ENCODE results near the gene PIGQ. TPM values are rescaled to one million over a fixed set of nuclear protein-coding genes. Genes with fewer than 3 reads are reported as not detected.
A peak's percentile ranks its signal among the peaks of the same experiment; 100 is the strongest.

PIGQ gene
- total RNA-seq, 2 donors from 2014 or later = 25.6 to 32.4 TPM

DNA sequence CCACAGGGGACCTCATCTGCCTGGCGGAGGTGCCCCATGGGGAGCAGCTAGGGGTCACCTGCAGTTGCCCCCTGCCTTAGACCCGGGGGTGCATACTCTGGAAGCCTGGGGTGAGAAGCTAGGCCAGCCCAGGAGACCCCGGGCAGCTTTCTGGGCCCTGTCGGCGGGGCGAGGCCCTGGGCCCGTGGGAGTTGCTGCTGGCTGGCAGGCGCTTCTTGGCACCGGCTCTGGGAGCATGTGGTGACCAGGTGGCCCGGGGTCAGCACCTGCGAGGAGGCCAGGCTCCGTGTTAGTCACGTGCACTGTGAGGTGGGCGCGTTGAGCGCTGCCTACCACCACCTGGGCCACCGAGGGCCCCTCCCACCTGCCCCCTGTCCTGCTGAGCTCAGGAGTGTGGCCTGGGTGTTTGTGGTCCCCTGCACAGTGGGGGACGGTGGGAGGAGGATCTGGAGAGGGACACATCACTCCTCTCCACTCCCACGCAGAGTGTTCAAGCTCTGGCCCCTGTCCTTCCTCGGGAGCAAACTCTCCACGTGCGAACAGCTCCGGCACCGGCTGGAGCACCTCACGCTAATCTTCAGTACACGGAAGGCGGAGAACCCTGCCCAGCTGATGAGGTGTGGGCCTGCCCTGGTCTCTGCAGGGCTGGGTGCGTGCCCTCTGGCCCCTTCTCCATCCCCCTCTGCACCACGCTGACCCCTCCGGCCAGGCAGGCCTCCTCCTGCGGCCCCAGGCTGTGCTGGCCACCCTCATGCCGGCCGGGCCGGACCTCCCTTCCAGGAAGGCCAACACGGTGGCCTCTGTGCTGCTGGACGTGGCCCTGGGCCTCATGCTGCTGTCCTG lies 5.8 kb downstream of the PIGQ start:
- no peaks in the 10 kb centered on the region for H3K9me3 ChIP-seq (ENCODE audit: control insufficient read depth, low read length, poor library complexity, severe bottlenecking)
- H3K4me3 Mint-ChIP-seq = no peak overlapping the region
- H3K27me3 Mint-ChIP-seq = no peaks in the 10 kb centered on the region
- no peak overlapping the region for H3K27ac Mint-ChIP-seq
- ATAC-seq (no peak), DNase-seq (no peak)
- H3K36me3 Mint-ChIP-seq (ENCODE audit: low read depth) = no peaks in the 10 kb centered on the region
- H3K4me1 Mint-ChIP-seq = peaks cover 21% of the 10 kb centered on the region

DNA sequence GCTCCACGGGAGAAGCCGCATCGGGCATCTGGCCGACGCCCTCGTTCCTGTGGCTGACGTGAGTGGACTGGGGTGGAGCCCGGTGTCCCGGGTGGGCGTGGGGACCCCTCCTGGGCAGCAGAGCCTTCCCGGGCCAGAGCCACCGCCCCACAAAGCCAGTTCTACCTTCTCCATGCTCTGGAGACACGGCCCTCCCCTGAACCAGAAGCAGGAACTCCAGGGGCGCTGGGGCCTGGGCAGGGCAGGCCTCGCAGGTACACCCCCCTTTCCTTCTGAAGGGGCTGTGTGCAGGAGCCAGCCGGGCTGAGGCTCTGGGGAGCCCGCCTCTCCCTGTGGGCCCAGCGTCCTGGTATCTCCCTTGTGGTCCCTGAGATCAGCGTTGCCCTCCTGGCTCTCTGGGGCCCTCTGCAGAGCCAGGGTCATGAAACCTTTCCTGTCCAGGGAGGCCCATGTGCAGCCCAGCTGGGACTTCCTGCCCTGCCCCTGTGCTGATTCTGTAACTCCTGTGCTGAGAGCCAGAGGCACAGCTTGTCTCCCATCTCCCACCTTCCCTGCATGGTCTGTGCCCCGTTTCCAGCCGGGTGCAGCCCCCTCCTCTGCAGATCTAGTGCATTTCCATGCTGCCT lies 6.5 kb downstream of the PIGQ start:
- H3K4me3 Mint-ChIP-seq = no peak overlapping the region
- DNase-seq = no peak
- H3K9me3 ChIP-seq (ENCODE audit: control insufficient read depth, low read length, poor library complexity, severe bottlenecking) = no peaks in the 10 kb centered on the region
- no peak for ATAC-seq
- no peak overlapping the region for H3K27ac Mint-ChIP-seq
- H3K36me3 Mint-ChIP-seq (ENCODE audit: low read depth) = no peaks in the 10 kb centered on the region
- no peaks in the 10 kb centered on the region for H3K27me3 Mint-ChIP-seq
- H3K4me1 Mint-ChIP-seq = peaks cover 14% of the 10 kb centered on the region

DNA sequence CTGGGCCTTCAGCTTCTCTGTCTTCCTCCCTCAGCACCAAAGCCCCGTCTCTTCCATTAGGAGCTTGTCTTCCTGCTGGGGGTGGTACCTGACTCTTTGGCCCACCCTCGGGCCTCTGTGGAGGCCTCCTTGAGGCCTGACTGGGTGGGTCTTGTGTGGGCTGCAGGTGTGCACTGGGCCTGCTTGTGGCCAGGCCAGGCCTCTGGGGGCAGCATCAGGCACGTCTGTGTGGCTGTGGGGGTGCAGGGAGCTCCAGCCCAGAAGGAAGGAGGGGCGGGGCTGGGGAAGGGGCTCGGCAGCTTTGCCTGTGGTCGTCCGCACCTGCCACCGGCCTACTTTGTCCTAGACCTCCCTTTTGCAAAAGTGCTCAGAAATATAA lies 7.0 kb downstream of the PIGQ start:
- ATAC-seq (no peak), DNase-seq (no peak)
- H3K27ac Mint-ChIP-seq = no peak overlapping the region
- H3K4me1 Mint-ChIP-seq = peaks cover 9% of the 10 kb centered on the region
- no peaks in the 10 kb centered on the region for H3K36me3 Mint-ChIP-seq (ENCODE audit: low read depth)
- H3K4me3 Mint-ChIP-seq = no peak overlapping the region
- H3K9me3 ChIP-seq (ENCODE audit: control insufficient read depth, low read length, poor library complexity, severe bottlenecking) = no peaks in the 10 kb centered on the region
- H3K27me3 Mint-ChIP-seq = no peaks in the 10 kb centered on the region

DNA sequence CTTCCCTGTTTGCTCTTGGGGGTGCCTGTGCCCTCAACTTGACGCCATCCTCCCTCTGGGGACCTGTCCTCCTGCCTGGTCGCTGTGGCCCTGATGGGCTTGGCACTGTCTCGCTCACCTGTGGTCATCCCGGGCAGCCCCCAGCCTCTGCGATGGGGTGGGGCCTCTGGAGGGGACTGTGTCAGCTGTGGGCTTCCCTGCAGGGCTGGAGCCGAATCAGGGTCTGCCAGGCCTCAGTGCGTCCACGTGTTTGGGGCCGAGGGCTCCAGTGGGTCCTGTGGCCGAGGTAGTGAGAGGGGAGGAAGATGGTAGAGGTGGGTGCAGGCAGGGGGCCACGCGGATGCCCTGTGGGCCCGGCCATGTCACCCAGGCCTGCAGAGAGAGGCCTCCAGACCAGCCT lies 8.0 kb downstream of the PIGQ start:
- no peaks in the 10 kb centered on the region for H3K9me3 ChIP-seq (ENCODE audit: control insufficient read depth, low read length, poor library complexity, severe bottlenecking)
- peaks cover 7% of the 10 kb centered on the region for H3K4me1 Mint-ChIP-seq
- H3K36me3 Mint-ChIP-seq (ENCODE audit: low read depth) = no peaks in the 10 kb centered on the region
- no peak overlapping the region for H3K27ac Mint-ChIP-seq
- DNase-seq (no peak), ATAC-seq (no peak)
- no peak overlapping the region for H3K4me3 Mint-ChIP-seq
- no peaks in the 10 kb centered on the region for H3K27me3 Mint-ChIP-seq

DNA sequence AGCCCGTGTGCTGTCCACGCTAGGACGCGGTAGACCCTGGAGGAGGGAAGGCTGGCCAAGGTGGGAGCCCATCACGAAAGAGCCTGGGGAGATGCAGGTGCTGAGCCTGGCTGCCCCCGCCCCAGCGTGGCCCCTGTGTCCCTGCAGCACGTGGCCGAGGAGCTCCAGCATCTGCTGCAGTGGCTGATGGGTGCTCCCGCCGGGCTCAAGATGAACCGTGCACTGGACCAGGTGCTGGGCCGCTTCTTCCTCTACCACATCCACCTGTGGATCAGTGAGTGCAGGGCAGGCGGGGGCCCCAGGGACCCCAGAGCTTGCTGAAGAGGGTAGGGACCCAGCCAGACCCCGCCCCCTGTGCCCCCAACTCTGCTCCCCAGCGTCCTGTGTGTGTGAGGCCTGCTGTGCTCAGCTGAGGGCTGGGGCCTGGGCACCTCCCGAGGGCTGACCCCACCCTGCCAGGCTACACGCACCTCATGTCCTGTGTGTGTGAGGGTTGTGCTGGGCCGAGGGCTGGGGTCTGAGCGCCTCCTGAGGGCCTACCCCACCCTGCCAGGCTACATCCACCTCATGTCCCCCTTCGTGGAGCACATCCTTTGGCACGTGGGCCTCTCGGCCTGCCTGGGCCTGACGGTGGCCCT lies 8.6 kb downstream of the PIGQ start:
- DNase-seq (no peak), ATAC-seq (no peak)
- Mint-ChIP-seq H3K4me1 (peaks cover 7% of the 10 kb centered on the region), H3K4me3 (no peak overlapping the region), H3K27me3 (no peaks in the 10 kb centered on the region), H3K36me3 (ENCODE audit: low read depth) (no peaks in the 10 kb centered on the region), H3K27ac (no peak overlapping the region)
- H3K9me3 ChIP-seq (ENCODE audit: control insufficient read depth, low read length, poor library complexity, severe bottlenecking) = no peaks in the 10 kb centered on the region

DNA sequence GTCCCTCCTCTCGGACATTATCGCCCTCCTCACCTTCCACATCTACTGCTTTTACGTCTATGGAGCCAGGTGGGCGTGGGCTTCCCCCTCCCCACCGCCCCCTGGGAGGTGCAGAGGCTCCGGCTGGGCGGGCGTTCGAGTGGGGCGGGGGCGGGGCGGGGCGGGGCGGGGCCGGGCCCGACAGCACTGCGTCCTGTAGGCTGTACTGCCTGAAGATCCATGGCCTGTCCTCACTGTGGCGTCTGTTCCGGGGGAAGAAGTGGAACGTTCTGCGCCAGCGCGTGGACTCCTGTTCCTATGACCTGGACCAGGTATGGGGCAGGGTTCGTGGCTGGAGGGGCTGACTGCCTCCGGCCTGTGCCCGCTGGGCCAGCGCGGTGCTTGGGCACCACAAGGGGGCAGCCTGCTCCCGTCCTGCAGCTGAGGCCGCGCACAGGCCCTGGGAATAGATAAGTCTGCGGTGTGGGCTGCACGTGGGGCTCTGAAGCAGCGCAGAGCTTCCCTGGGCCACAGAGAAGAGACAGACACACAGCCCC lies 9.2 kb downstream of the PIGQ start:
- Mint-ChIP-seq H3K27me3 (no peaks in the 10 kb centered on the region), H3K36me3 (ENCODE audit: low read depth) (no peaks in the 10 kb centered on the region), H3K4me1 (peaks cover 7% of the 10 kb centered on the region), H3K27ac (no peak overlapping the region), H3K4me3 (no peak overlapping the region)
- H3K9me3 ChIP-seq (ENCODE audit: control insufficient read depth, low read length, poor library complexity, severe bottlenecking) = no peaks in the 10 kb centered on the region
- DNase-seq = peak; percentile 41 to 57 (median 51)
- peak; percentile 95 for ATAC-seq

DNA sequence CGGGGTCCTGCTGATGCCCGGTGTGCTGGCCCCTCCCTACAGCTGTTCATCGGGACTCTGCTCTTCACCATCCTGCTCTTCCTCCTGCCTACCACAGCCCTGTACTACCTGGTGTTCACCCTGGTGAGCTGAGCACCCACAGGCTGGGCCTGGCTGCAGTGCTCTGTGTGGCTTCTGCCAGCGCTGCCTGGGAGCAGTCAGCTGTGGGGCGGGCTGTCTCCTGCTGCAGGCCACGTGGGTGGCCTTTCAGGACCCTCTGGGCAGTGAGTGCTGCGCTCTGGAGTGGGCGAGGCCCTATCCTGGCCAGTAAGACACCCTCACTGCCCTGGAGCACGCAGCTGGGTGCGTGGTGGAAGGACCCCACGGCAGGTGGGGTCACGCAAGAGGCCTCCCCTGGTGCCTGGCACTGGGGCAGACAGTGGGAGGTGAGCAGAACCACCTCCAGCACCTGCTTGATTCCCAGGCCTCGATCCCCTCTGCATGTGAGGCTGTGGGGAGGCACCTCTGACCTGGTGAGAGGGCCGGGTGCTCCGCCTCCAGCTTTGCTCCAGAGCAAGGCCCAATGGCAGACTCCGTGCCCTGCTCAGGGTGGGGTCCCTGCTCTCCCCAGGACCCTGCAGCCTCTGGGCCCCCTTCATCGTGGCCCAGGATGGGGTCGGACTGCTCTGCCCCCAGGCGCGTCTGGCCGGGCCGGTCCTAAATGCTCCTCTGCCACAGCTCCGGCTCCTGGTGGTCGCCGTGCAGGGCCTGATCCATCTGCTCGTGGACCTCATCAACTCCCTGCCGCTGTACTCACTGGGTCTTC lies 10.6 kb downstream of the PIGQ start:
- no peak overlapping the region for H3K4me3 Mint-ChIP-seq
- DNase-seq (no peak), ATAC-seq (no peak)

DNA sequence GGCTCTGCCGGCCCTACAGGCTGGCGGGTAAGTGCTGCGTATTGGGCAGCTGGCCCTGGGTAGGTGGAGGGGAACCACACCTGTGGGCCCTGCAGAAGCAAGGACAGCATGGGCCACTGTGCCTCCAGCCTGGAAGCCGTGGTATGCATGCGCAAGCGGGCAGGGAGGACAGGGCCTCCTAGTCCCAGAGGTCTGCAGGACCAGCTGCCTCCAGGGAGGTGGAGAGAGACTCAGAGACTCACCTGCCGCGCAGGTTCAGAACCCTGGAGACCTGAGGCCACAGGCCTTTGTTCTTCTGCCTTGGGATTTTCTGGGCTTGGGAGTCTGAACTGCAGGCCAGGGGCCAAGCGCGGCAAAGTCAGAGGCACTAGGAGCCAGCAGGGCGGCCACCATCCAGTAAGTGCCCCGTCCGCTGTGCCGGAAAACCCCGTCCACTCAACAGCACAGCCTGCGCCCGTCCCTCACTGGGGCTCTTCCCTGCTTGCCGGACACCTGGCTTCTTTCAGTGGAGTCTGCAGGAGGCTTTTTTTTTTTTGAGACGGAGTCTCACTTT lies 11.3 kb downstream of the PIGQ start:
- ATAC-seq (no peak), DNase-seq (no peak)
- Mint-ChIP-seq H3K4me3 (no peak overlapping the region), H3K27ac (no peak overlapping the region), H3K27me3 (no peaks in the 10 kb centered on the region), H3K4me1 (peaks cover 7% of the 10 kb centered on the region), H3K36me3 (ENCODE audit: low read depth) (no peaks in the 10 kb centered on the region)
- no peaks in the 10 kb centered on the region for H3K9me3 ChIP-seq (ENCODE audit: control insufficient read depth, low read length, poor library complexity, severe bottlenecking)

More for the DNA sequence above, 10.6 kb downstream of the PIGQ start:
- H3K27ac Mint-ChIP-seq = no peak overlapping the region
- no peaks in the 10 kb centered on the region for H3K27me3 Mint-ChIP-seq
- H3K9me3 ChIP-seq (ENCODE audit: control insufficient read depth, low read length, poor library complexity, severe bottlenecking) = no peaks in the 10 kb centered on the region
- no peaks in the 10 kb centered on the region for H3K36me3 Mint-ChIP-seq (ENCODE audit: low read depth)
- peaks cover 7% of the 10 kb centered on the region for H3K4me1 Mint-ChIP-seq

DNA sequence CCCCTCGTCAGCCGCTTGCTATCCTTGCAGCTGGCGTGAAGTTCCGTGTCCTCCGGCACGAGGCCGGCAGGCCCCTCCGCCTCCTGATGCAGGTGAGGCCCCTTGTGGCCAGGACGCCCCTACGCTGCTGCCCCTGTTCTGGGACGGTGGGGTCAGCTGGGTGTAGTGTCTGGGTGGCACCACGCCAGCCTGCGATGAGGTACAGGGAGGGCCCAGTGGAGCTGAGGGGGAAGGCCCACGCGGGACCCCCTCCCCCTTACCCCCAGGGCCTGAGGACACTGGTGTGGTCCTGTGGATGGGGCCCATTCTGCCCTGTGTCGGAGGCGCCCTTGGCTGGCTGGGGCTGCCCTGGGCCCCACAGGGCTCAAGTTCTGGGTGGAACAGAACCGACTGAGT lies 12.4 kb downstream of the PIGQ start:
- Mint-ChIP-seq H3K4me3 (no peak overlapping the region), H3K27me3 (no peaks in the 10 kb centered on the region)
- DNase-seq = no peak

DNA sequence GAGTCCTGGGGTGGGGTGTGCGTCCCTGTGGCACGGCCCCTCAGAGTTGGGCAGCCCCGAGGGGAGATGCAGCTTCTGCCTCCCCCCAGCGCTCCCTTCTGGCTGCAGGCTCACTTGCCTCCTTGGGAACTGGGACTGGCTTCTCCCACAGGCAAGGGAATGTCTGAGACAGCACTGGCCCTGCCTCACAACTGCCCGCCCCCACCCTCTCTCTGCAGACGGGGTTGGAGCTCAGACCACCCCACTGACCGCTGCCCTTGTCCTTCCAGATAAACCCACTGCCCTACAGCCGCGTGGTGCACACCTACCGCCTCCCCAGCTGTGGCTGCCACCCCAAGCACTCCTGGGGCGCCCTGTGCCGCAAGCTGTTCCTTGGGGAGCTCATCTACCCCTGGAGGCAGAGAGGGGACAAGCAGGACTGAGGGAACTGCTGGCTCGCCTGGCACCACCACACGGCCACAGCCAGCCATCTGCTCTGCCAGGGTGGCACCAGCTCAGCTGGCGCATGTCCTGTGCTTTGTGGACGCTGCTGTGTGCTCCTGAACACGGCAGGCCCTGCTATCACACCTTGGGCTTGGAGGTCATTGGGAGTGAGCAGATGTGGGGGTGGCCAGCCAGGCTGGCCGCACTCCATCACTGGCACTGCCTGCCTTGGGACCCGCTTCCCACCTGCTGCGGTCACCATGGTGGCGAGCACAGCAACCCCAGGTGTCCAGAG lies 13.0 kb downstream of the PIGQ start:
- H3K9me3 ChIP-seq (ENCODE audit: control insufficient read depth, low read length, poor library complexity, severe bottlenecking) = no peaks in the 10 kb centered on the region
- no peak overlapping the region for H3K4me3 Mint-ChIP-seq
- no peaks in the 10 kb centered on the region for H3K36me3 Mint-ChIP-seq (ENCODE audit: low read depth)
- DNase-seq (no peak), ATAC-seq (no peak)
- no peaks in the 10 kb centered on the region for H3K27me3 Mint-ChIP-seq
- H3K27ac Mint-ChIP-seq = no peak overlapping the region
- peaks cover 6% of the 10 kb centered on the region for H3K4me1 Mint-ChIP-seq

More for the DNA sequence above, 12.4 kb downstream of the PIGQ start:
- H3K9me3 ChIP-seq (ENCODE audit: control insufficient read depth, low read length, poor library complexity, severe bottlenecking) = no peaks in the 10 kb centered on the region
- no peak for ATAC-seq
- Mint-ChIP-seq H3K27ac (no peak overlapping the region), H3K4me1 (peaks cover 3% of the 10 kb centered on the region), H3K36me3 (ENCODE audit: low read depth) (no peaks in the 10 kb centered on the region)

DNA sequence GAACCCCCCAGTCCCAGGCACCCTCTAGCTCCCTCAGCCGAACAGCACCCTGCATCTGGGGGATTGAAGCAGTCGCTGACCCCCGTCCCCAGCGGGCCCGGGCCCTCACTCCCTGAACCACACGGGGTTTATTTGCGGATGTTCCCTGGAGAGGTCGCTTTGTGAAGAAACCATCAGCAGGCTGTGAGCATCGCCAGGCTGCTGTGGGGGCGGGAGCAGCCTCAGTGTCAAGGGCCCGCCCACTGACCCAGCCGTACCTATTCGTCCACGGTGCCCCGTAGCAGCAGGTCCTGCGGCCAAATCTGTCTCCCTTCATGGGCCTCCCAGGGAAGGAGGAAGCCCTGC lies 13.7 kb downstream of the PIGQ start:
- ATAC-seq (no peak), DNase-seq (no peak)
- Mint-ChIP-seq H3K4me3 (no peak overlapping the region), H3K4me1 (peaks cover 9% of the 10 kb centered on the region), H3K27me3 (no peaks in the 10 kb centered on the region), H3K36me3 (ENCODE audit: low read depth) (no peaks in the 10 kb centered on the region), H3K27ac (no peak overlapping the region)
- H3K9me3 ChIP-seq (ENCODE audit: control insufficient read depth, low read length, poor library complexity, severe bottlenecking) = no peaks in the 10 kb centered on the region

DNA sequence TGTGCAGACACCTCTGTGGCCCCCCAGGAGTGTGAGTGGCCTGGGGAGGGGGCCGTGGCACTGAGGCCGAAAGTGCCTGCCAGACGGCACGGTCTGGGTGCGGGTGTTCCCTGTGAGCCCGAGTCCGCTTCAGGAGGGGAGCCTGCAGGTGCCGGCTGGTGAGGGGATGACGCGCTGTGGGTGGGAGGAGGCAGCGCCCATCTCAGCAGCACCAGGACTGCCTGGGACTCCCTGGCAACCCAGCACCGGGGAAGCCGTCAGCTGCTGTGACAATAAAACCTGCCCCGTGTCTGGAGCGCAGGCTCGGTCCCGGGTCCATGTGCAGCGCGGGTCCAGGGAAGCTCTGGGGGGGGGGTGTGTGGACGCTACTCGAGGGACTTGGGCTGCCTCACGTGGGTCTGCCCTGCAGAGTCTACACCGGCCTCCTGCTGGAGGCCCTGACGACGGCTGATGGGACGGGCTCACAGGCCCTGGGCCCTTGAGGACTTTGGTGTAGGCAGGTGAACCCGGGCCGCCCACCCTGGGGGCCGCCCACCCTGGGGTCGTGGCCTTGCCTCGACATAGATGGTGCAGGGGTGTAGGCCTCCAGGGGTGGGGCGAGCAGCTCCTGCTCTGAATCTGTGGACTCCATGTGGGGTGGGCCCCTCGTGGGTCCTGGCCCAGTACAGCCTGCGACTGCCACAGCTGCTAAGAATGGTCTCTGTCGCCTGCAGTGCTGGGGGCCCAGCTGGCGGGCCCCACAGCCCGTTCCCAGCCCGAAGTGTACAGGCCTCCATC lies 14.2 kb downstream of the PIGQ start:
- no peak for ATAC-seq
- no peaks in the 10 kb centered on the region for H3K27me3 Mint-ChIP-seq
- no peak for DNase-seq
- H3K9me3 ChIP-seq (ENCODE audit: control insufficient read depth, low read length, poor library complexity, severe bottlenecking) = no peaks in the 10 kb centered on the region
- peaks cover 10% of the 10 kb centered on the region for H3K4me1 Mint-ChIP-seq
- no peak overlapping the region for H3K27ac Mint-ChIP-seq
- H3K36me3 Mint-ChIP-seq (ENCODE audit: low read depth) = no peaks in the 10 kb centered on the region
- no peak overlapping the region for H3K4me3 Mint-ChIP-seq

Data from T-helper 17 cell (primary cell).